Measurements from ENCODE around the gene LDLRAD4.

LDLRAD4 gene

DNA sequence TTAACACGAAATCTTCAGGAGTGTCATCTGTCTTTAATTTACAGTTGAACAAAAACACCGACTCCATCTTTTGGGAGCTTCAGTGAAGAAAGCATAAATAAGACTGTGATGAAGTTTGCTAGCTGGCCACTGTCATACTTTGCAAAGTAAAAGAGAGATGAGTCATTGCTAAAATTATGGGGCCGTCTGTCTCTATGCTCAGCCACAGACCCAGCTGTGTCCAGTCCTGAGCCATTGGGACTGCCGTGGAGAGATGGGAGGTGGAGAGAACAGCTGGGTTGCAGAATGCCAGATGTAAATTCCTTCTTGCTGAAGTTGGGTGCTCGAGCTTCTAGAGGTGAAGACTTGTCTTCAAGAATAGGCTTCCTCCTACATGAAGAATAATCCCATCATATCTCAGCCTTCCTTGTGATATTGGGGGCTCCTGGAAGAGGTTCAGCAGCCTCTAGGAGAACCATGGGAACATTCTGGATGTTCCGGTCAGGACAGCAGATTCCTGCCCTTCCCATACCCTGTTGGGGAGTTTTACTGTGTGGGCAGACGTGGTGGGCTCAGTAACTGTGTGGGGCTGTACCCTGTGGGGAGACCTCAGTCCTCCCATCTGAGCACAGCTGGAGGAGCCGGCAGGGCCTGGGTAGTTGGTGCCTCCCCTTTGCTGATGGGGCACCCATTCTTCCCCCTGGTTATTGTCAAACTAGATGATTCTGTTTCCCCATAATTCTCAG is 71.1 kb downstream of the LDLRAD4 start:
- FAIRE-seq: no peak
- no peak for DNase-seq (ENCODE audit: insufficient read length, low spot score)
- no peak for TF ChIP-seq POLR2A (IDR thresholded peaks at IDR 0.05; ENCODE audit: low read depth, low read length)

DNA sequence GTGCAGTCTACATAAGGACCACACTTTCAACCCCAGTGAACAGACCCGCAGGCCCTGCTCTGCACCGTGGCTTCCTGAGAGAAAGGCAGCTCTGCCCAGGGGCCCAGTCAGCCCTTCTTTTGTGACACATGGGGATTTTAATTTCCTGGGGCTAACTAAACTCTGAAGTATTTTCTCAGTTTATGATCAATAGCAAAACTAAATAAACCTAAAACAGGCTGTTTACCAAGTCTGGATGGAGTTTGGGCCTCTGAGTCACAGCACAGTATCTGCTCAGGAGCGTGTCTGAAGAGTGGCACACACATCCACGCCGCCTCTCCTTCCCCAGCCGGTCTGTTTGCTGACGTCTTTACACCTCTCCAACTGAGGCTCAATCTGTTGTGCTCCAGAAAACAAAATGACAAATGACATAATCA is 72.3 kb downstream of the LDLRAD4 start:
- no peak for DNase-seq (ENCODE audit: insufficient read length, low spot score)
- TF ChIP-seq POLR2A (IDR thresholded peaks at IDR 0.05; ENCODE audit: low read depth, low read length): no peak
- no peak for FAIRE-seq

DNA sequence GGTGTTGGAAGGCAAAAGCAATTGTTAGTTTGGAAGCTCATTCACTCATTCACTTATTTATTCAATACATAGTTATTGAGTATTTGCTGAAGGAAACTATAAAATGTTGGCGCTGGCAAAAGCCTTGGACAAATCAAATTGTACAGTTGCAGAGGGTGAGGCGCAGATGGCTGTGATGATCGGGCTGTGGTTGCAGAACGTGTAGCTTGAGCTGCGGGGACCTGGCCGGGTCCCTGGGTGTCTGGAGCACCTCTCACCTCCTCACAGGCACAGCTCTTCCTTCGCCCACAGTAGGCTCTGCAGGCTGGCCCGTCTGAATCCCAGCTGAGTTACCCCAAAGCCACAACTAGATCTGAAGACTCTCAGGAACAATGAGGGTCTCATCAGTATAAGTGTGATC is 72.7 kb downstream of the LDLRAD4 start:
- TF ChIP-seq POLR2A (IDR thresholded peaks at IDR 0.05; ENCODE audit: low read depth, low read length): no peak
- DNase-seq (ENCODE audit: insufficient read length, low spot score): no peak
- FAIRE-seq: no peak

DNA sequence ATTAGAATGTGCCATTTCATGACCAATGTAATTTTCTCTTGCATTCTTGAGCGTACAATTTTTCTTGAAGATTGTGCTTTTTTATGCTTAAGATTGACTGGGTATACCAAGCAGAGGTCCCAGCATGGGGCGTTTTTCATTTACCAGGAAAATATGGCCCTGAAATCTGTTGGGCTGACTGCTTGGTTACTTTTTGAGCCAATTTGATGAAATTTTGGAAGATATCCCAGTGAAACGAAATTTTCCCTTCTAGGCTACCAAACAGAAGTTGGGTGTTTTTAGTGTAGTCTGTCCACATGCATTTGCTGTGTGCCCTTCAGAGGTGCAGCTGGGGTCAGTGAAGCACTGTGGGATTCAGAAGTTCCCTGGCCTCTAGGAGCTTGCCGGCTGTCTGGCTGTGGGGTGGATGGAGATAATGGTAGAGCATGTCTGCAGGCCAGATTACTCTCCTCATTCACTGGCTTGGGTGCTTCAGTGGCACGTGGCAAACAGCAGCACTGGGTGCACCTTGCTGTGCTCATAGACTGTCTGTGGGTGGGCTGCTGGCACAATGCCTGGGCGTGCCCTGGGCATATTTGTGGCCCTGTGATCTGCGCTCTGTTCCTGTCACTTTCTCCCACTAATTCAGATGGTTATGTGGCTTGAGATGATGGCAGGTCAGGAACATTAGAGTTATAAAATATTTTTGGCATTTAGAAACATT is 73.3 kb downstream of the LDLRAD4 start:
- no peak for FAIRE-seq
- no peak for DNase-seq (ENCODE audit: insufficient read length, low spot score)
- no peak for TF ChIP-seq POLR2A (IDR thresholded peaks at IDR 0.05; ENCODE audit: low read depth, low read length)

DNA sequence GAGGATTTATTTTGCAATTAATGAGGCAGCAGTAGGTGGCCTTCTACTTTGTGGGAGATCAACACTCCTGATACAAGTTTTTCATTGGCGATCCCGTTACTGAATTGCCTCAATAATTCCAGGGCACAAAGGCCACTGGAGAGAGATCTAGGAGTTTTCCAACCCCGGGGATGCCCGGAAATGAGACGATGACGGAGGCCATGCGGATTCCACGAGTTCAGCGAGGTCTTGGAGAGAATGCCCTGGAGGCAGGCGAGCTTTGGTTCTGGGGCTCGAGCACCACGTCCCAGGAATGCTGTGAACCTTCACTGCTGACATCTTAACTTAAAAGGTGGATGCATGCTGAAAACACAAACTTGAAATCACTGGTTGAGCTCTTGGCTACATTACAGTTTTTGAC is 74.2 kb downstream of the LDLRAD4 start:
- DNase-seq (ENCODE audit: insufficient read length, low spot score) (no peak), FAIRE-seq (no peak)
- TF ChIP-seq POLR2A (IDR thresholded peaks at IDR 0.05; ENCODE audit: low read depth, low read length): no peak

DNA sequence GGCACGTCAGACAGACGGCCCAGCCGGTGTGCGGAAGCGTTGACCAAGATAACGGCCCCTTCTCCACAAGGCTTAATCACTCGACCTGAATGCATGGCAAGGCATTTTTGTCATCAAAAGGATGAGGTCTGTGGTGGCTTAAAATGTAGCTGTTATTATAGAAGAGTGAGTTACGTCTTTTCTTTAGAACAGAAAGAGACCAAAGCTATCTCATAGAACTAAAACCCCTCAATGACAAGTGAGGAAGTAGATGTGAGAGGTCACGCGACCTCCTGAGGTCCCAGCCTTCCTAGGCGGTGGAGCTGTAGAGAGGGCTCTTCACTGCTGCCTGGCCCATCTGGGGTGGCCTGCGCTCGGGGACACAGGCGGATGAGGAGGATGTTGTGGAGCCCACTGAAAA is 75.7 kb downstream of the LDLRAD4 start:
- DNase-seq (ENCODE audit: insufficient read length, low spot score) (no peak), FAIRE-seq (no peak)
- no peak for TF ChIP-seq POLR2A (IDR thresholded peaks at IDR 0.05; ENCODE audit: low read depth, low read length)

DNA sequence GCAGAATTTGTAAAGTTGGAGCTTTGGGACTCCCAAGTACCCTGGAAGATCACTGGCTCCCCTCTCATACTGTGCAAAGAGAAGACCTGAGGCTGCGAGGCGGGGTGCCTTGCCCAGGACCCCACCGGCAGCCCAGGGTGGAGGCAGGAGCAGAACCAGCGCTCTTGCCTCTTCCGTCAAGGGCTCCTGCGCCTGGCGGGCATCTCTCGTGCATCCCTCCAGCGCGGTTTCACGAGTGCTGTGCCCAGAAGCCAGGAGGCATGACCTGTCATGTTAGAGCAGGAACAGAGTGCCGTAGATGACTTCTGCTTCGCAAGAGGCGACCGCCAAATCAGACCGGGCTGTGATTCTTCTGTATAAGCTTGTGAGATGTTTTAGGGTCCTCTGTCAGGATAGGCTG is 77.3 kb downstream of the LDLRAD4 start:
- FAIRE-seq (no peak), DNase-seq (ENCODE audit: insufficient read length, low spot score) (no peak)
- TF ChIP-seq POLR2A (IDR thresholded peaks at IDR 0.05; ENCODE audit: low read depth, low read length): no peak

DNA sequence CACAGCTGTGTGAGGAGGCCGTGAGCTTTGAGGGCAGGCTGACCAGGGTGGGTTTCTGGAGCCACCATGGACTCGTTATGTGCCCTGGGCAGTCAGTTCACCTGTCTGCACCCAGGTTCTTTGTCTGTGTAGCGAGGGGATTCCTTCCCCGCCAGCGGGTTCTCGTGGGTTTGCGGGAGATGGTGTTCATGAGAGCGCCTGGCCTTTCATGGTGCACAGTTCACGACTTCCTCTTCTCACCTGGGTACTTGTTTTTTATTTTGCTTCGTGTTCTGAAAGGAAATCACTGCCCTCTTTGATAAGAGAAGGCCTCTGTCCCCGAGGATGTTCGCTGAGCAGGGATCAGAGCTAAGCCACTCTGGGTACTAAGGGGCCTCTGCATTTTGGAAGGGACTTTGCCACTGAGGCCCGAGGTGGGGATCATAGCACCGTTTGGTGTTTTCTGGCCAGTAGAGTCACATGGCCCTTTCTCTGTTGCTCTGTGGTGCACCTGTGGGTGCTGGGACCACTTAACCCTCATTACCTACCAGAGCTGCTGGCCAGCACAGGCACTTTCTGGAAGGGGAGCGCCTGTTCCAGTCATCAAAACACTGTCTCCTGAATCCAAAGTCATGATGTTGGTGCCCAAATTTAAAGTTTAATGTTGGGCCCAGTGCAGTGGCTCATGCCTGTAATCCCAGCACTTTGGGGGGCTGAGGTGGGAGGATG is 78.5 kb downstream of the LDLRAD4 start:
- no peak for FAIRE-seq
- TF ChIP-seq POLR2A (IDR thresholded peaks at IDR 0.05; ENCODE audit: low read depth, low read length): no peak
- no peak for DNase-seq (ENCODE audit: insufficient read length, low spot score)

DNA sequence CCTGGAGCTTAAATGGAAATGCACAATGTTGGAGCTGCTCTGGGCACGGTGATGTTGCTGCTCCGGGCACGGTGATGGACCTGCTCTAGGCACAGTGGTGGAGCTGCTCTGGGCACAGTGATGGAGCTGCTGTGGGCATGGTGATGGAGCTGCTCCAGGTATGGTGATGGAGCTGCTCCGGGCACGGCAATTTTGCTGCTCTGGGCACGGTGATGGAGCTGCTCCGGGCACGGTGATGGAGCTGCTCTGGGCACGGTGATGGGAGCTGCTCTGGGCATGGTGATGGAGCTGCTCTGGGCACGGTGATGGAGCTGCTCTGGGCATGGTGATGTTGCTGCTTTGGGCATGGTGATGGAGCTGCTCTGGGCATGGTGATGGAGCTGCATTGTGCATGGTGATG is 79.7 kb downstream of the LDLRAD4 start:
- DNase-seq (ENCODE audit: insufficient read length, low spot score) (no peak), FAIRE-seq (no peak)
- no peak for TF ChIP-seq POLR2A (IDR thresholded peaks at IDR 0.05; ENCODE audit: low read depth, low read length)

DNA sequence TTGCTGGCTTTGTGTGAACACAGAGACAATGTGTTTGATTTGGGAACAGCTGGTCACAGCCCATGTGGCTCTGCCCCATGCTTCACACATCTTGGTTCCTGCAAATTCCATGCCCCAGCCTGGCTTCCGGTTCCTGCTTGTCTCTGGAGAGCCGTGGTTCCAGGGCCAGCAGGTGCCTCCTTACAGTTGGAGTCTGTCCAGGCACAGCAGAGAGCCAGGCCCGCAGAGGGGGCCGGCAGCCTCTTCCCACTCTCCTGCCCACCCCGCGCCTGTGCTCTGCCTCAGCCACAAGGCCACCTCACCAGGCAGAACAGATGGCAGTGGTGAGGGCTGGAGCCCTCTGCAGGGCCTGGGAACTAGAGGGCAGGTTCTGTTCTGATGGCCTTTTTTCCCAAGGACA is 81.5 kb downstream of the LDLRAD4 start:
- DNase-seq (ENCODE audit: insufficient read length, low spot score) (no peak), FAIRE-seq (no peak)
- no peak for TF ChIP-seq POLR2A (IDR thresholded peaks at IDR 0.05; ENCODE audit: low read depth, low read length)

DNA sequence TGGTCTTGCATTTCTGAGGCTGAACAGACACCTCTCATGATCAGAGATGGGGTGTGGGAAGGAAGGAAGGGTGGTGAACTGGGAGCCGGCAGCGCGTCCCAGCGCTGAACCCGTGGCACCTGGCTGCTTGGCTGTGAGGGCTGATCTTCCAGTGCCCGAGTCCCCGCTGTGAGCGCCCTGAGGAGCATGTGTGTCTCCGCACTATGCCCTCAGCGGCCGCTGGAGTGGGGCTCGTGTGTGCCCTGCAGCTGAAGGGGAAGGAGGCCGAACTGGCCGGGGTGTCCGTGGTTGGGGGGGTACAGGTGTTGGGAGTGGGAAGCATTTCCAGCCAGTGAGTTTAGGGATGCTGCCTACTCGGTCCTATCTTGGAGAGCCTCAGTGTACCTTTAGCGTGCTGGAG is 82.2 kb downstream of the LDLRAD4 start:
- TF ChIP-seq POLR2A (IDR thresholded peaks at IDR 0.05; ENCODE audit: low read depth, low read length): no peak
- FAIRE-seq (no peak), DNase-seq (ENCODE audit: insufficient read length, low spot score) (no peak)

DNA sequence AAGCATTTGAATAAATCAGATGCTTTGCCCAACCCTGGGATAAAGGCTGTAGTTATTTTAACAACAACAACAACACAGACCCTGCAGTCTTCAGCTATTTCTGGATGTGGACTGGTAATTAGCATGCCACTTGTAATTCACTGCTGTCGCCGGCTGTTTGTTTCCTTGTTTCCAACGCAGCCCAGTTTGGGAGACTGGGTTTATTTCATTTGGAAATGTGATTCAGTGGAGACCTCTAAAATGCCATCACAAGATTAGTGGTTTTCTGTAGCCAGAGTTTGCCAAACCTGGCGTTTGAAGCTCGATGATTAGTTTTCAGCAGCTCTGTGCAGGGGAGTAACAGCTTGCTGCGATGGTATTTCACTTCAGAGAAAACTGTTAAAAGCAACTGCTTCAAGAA is 83.5 kb downstream of the LDLRAD4 start:
- FAIRE-seq (no peak), DNase-seq (ENCODE audit: insufficient read length, low spot score) (no peak)
- no peak for TF ChIP-seq POLR2A (IDR thresholded peaks at IDR 0.05; ENCODE audit: low read depth, low read length)

DNA sequence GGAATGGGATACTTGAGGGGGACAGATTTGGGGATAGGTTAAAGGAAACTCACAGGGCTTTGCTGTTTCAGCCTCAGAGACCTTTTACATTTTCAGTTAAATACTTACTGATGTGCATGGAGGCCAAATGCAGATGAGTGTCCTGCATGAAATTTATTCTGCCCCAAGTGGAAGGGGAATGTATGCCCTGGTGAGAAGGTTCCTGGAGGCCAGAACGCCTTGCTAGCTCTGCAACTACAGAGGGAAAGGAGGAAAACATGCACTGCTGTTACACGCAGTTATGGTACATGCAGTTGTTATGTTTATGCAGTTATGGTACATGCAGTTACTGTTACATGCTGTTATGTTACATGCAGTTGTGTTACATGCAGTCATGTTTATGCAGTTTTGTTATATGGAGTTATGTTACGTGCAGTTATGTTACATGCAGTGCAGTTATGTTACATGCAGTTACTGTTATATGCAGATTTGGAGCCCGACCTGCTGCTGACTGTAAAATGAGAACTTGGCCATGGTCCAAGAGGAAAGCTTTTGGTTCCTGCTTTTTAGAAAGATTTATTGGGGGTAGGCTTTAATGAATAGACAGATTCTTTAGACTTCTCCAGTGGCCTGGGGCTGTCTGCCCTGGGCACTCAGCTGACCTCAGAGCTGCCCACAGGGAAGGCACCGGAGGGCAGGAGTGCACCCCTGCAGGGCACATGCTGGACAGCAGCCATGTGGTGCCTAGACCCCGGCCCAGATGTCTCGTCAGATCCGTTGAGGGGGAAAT is 84.1 kb downstream of the LDLRAD4 start:
- DNase-seq (ENCODE audit: insufficient read length, low spot score) (no peak), FAIRE-seq (no peak)
- no peak for TF ChIP-seq POLR2A (IDR thresholded peaks at IDR 0.05; ENCODE audit: low read depth, low read length)

DNA sequence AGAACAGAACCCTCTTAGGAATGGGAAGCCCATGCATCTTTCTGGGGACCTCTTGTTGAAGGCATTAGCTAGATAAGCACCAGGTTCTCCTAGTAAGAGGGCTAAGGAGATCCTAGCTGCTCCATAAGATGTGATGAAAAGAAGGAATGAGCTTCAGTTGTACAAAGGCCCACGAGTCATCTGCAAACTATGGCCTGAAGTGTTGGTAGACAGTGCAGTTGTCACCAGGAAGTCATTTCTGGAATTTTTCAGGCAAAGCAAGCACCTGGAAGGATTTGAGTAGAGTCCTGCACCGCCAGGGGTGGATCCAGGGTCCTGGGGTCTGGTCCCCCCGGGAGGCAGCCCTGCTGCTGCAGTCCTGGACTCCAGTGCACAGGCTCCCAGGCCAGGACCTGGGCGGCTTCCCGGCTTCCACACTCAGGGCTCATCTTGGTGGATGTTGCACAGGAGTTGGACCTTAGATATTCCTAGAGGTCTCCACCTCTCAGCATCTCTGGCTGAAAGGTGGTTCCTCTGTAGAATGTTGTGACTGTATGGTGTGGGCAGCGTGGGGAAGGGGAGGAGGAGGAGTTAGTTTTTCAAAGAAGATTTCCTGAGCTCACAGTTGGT is 85.3 kb downstream of the LDLRAD4 start:
- no peak for FAIRE-seq
- TF ChIP-seq POLR2A (IDR thresholded peaks at IDR 0.05; ENCODE audit: low read depth, low read length): no peak
- no peak for DNase-seq (ENCODE audit: insufficient read length, low spot score)

All from H54 (cell line).